Measurements from ENCODE around the gene CDV3.
A peak's percentile ranks its signal among the peaks of the same experiment; 100 is the strongest.
"Not testable (repeated sequence)": the region's sequence is repeated elsewhere in the genome, so short reads cannot be mapped to it uniquely, and the experiment has no call there.

Gene CDV3

DNA sequence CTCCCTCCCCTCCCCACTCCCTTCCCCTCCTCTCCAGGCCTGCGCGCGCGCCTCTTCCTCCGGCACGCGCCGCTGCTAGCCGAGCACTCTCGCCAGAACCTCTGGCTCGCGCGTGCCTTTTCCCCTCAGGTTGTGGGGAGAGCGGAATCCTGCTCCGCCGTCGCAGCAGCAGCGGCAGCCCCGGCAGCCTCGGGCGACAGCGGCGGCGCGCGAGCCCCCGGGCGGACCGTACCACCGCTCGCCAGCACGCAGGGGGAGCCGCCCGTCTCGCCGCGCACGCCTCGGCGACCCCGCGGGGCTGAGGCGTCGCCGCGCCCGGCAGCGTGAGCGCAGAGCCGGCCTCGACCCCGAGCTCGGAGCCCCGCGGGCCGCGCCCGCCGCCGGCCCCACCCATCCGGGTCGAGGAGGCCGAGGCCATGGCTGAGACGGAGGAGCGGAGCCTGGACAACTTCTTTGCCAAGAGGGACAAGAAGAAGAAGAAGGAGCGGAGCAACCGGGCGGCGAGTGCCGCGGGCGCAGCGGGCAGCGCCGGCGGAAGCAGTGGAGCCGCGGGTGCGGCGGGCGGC lies at the start of gene CDV3:
CDV3 (plus strand) TSS at position 58 of the 566 bp plus-strand sequence; CDS start at position 417, 359 bp downstream.
- peak in 1 of 2 donors; percentile 68 for DNase-seq

- not testable (repeated sequence) for DNase-seq
Measured at GRCh38 chr3:133523758-133524157, 49.7 kb upstream of the CDV3 start.

DNA sequence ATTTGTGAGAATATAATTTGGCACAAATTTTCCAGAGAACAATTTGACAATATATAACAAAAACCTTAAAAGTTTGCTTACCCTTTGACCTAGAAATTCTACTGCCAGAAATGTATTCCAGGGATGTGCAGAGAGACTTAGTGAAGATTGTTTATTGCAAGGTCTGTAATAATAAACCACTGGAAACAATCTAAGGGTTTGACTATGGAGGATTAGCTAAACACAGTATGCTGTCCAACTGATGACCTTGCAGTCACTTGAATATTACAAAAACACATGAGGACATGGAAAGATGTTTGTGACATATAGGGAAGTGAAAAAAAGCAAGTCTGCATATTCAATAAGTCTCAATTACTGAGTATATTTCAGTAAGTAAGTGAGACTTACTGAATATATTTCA lies 48.1 kb upstream of the CDV3 start:
- no peak for DNase-seq

DNA sequence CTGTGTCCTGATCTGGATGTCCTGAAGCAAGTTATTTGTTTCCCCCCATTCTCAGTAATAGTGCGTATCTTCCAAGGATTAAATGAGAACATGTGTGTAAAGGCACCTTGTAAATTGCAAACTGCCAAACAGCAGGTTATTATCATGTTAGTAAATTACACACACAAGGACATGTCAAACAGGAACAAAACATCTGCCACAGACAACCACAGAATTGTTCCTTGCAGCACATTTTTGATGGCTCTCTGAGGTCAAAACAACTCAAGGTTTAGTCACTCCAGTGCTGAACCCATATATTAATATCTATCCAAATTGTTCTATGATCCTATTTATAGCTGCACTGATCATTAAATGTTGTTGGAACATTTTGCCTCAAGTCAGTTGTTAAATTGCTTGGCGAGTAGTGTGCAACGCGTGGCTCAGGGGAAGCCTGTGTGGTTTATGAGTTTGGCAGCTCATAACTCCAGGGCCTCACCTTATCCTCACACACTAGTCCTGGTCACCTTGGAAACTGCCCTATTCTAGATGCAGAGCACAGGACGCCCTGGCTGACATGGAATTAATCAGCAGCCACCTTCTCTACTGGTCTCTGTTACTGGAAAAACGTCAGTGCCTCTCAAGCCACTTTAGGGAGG lies 46.3 kb upstream of the CDV3 start:
- DNase-seq, result no peak

GRCh38 chr3:133529809-133530208 lies 43.7 kb upstream of the CDV3 start:
- DNase-seq, result no peak

DNA sequence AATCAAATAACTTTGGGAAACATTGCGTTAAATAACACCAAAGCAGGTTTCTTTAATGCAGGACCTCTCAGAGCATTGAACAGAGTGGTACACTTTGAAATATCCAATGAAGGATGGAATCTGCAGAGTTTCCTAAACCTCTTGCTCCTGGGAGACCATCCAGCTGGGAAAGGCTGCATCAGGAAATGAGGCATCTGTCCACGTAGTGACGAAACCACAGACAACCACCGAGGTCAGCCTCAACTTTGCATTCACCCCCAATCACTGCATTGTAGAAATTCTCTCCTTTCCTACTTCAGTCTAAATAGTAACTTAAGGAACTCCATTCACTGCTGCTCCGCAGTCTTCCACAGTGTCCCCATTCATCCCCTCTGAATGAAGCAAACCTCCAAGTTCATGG lies 41.5 kb upstream of the CDV3 start:
- DNase-seq, result no peak

- DNase-seq, result no peak
Measured at GRCh38 chr3:133532951-133533350, 40.5 kb upstream of the CDV3 start.

DNA sequence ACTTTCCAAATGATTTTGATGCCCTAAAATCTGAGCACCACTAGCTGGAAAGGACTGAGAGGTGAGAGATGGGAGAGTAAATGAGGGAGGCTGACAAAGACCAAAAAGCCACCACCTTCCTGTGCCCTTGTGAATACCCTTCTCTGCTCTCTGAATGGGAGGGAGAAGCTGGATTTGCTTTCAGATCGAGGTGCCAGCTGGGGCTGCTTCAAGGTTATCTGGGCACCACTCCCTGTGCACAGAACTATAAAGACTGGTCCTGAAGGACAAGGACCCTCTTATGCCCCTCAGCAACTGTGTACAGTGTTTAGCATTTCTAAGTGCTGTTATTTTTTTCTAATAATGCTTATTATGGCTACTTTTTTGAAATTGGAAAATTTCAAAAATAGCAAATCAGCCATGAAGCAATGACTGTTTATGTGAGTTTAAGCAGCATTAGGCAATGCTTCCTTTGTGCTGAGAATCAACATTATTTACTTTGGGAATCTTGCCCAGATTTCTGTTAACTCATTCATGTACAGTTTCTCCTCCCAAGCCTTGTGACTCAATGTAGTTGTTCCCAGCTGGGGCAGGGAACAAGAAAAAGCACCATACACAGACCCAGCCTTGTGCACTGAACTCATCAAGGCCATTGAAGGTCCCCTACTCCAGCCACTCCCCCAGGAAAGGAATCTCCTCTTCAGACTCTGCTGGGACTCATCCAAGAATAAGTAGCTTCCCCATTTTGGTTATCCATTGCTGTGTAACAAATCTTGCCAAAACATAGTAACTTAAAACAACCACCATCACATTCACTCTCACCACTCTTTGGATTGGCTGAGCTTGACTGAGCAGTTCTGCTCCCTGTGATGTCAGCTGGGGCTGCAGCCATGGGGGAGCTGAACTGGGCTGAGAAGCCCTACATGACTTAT lies 37.3 kb upstream of the CDV3 start:
- DNase-seq, result no peak

DNA sequence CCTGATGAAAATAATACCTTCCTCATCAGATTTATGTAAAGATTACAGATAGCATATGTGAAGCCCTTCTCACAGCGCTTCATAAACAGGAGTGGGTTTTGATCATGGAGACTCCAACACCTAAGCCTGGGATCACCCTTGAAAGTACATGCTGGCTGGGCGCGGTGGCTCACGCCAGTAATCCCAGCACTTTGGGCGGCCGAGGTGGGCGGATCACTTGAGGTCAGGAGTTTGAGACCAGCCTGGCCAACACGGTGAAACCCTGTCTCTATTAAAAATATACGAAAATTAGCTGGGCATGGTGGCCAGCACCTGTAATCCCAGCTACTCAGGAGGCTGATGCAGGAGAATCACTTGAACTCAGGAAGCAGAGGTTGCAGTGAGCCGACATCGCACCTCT lies 36.4 kb upstream of the CDV3 start:
- DNase-seq, result not testable (repeated sequence)

DNA sequence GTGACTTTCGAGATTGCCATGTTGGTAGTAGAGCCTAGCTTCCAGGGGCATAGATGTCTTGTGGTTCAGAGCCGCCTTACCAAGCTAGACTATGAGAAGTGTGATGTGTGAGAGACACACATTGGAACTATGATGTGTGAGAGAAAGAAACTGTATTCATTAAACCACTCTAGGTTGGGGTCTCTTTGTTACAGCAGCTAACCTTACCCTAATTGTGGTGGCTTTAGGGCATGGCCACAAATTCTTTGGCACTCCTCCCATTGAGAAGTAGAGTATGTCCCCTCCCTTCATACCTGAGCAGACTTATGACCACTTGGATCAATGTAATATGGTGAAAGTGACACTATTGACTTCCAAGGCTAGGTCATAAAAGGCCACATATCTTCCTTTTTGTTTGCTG lies 35.3 kb upstream of the CDV3 start:
- no peak for DNase-seq

GRCh38 chr3:133540896-133541674 lies 32.4 kb upstream of the CDV3 start:
- DNase-seq, result no peak

DNA sequence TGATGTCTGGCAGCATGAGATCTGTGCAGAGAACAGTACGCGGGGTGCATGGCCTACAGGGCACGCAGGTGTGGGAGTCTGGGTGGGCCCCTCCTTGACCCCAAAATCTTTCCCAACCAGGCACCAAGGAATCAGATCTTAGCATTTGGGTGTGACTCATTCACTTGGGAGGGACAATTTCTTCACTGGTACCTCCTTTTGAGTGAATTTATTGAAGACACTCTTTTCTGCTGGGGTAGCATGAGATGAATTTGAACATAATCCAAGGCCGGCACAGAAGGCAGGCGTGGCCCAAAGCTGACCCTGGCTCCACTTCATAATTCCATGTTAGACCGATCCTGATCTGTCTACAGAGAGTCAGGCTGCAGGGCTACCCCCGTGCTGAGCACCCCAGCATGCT lies 30.6 kb upstream of the CDV3 start:
- no peak for DNase-seq

- not testable (repeated sequence) for DNase-seq
Measured at GRCh38 chr3:133544983-133545382, 28.5 kb upstream of the CDV3 start.

GRCh38 chr3:133547432-133548041 lies 25.9 kb upstream of the CDV3 start:
- DNase-seq, result no peak

- DNase-seq, result no peak
Measured at GRCh38 chr3:133548090-133548489, 25.4 kb upstream of the CDV3 start.

- DNase-seq, result no peak
Measured at GRCh38 chr3:133549565-133549964, 23.9 kb upstream of the CDV3 start.

GRCh38 chr3:133551589-133551988 lies 21.9 kb upstream of the CDV3 start:
- not testable (repeated sequence) for DNase-seq

DNA sequence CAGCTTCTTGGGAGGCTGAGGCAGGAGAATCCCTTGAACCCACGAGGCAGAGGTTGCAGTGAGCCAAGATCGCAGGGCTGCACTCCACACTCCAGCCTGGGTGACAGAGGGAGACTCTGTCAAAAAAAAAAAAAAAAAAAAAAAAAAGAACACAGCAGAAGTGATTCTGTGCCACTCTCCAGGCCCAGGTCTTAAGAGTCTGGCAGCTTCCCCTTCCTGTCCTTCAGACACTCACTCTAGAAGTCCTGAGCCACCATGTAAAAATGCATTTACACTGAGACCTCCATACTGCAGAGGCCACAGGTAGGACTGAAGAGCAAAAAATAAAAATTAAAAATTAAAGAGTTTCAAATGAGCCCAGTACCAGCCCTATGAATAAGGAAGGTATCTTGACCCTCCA lies 11.8 kb upstream of the CDV3 start:
- DNase-seq, result no peak

DNA sequence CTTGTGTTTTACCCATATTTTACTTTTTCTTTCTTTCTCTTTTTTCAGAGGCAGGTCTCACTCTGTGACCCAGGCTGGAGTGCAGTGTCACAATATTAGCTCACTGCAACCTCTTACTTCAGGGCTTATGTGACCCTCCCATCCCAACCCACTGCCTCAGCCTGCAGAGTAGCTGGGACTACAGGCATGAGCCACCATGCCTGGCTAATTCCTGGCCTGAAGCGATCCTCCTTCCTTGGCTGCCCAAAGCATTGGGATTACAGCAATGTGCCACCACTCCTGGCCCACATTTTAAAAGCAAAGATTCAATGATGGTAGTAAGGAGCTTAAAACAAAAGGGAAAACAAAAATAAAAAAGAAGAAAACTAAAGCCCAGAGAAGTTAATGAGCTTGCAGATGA lies 11.1 kb upstream of the CDV3 start:
- no peak for DNase-seq

DNA sequence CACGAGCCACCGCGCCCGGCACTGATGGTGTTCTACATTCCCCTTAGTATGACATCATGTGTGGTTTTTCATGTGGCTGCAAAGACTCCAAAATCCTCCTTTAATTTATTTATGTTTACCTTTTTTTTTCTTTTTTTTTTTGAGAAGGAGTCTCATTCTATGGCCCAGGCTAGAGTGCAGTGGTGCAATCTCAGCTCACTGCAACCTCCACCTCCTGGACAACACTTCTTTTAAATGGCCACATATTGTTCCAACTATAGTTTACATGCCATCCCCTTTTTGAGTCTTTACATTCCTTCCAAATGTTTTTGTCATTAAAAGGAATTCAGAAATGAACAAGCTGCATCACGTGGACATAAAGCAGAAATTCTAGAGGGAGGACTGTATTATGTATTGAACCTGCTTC lies 10.3 kb upstream of the CDV3 start:
- no peak for DNase-seq

DNA sequence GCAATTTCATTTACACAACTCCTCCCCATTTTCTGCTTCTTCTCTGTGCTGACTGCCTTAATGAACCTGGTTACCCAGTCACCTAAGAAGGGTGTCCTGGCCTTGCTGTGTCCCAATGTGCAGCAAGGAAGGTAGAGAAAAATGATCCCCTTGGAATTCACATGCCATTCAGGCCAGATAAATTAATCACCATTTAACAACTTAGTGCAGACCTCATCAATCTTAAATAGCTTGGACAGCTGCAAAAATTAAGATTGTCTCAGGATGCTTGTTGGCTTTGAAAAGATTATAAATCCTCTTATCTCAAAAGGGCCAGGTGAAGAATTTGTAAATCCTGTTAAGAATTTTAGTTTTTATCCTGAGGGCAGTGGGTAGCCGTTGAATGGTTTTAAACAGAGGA lies 9.7 kb upstream of the CDV3 start:
- no peak for DNase-seq

GRCh38 chr3:133568294-133569014 lies 5.0 kb upstream of the CDV3 start:
- DNase-seq, result no peak
